Bronchial epithelial cell (primary cell): ENCODE data around the gene NUP98. TPM values are rescaled to one million over a fixed set of nuclear protein-coding genes. Genes with fewer than 3 reads are reported as not detected.

Experiments
- DNase-seq: peaks from one replicate; pipeline ENCODE4 v3.0.0-alpha.2; 2010; ENCODE audit warnings: low read depth
- FAIRE-seq: peaks from 2 replicates; lab custom pipeline; 2011; peaks lifted over from hg19 to GRCh38; lab: Jason Lieb, UNC
- H3K27me3 ChIP-seq: 2 replicates; pipeline ENCODE4 v1.5.1; 2011; ENCODE audit warnings: low read length; ENCODE audit not compliant: control insufficient read depth, insufficient read depth
- H3K36me3 ChIP-seq: 2 replicates; pipeline ENCODE4 v1.5.1; 2011; ENCODE audit warnings: low read length; ENCODE audit not compliant: control insufficient read depth, insufficient read depth
- H3K4me3 ChIP-seq: 2 replicates; pipeline ENCODE4 v1.5.1; 2011; ENCODE audit warnings: mild to moderate bottlenecking, low read depth, low read length, control low read depth
- total RNA-seq: library from RNA; depleted of rRNA; stranded (reverse); fragments of >200 nt; gene quantifications from 2 replicates; pipeline ENCODE4 v1.2.1, GENCODE V29; 2014
- TF ChIP-seq, protein P1 (sequence below): IDR thresholded peaks from 2 replicates; pipeline ENCODE4 v1.5.1; 2011; ENCODE audit warnings: mild to moderate bottlenecking, moderate library complexity, low read length, control low read depth, inconsistent platforms; ENCODE audit not compliant: insufficient read depth, severe bottlenecking

Gene NUP98
- total RNA-seq: 59.8 and 66.6 TPM in 2 replicates

DNA sequence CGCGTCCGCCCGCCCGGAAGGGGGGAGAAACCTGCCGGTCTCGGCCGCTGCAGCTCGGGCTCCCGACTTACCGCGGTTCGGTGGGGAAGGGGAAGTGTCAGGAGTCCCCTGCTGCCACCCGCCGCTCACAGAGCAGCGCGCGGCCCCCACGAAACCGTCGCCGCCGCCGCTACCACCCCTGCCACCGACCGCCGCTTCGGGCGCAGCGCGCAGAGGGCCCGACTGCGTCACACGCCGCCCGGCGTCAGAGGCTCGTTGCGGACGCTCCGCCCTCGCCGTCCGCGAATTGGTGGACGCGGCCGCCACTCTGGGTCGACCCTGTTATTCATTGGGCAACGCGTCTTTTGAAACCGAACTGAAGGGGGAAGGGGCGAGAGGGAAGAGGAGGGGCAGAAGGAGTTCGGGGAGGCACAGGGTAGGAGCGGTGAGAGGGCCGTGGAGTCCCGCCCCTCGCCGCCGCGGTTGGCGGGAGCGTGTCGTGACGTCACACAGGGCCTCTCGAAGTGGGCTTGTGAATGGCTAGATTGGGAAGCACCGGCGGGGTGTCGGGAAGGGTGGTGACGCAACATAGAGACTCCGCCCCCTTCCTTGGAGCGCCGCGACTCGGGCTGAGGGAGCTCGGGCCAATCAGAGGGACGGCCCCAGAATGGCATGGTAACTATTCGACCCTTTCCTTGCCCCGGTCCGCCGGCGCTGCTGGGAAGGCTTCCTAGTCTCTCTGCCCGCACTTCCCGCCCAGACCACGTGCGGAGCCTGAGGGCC, at the start of gene NUP98:
Gene NUP98, minus strand, starts transcription at position 226 of the 762 bp plus-strand sequence. CDS start 15,437 bp downstream, outside the sequence.
- Histone ChIP-seq H3K27me3 (no peaks in the 10 kb centered on the region), H3K36me3 (peaks cover 7% of the 10 kb centered on the region), H3K4me3 (peak within 1 kb of the TSS; percentile 98)
- DNase-seq: peak; percentile 99
- no peak for FAIRE-seq
- TF ChIP-seq, protein P1, sequence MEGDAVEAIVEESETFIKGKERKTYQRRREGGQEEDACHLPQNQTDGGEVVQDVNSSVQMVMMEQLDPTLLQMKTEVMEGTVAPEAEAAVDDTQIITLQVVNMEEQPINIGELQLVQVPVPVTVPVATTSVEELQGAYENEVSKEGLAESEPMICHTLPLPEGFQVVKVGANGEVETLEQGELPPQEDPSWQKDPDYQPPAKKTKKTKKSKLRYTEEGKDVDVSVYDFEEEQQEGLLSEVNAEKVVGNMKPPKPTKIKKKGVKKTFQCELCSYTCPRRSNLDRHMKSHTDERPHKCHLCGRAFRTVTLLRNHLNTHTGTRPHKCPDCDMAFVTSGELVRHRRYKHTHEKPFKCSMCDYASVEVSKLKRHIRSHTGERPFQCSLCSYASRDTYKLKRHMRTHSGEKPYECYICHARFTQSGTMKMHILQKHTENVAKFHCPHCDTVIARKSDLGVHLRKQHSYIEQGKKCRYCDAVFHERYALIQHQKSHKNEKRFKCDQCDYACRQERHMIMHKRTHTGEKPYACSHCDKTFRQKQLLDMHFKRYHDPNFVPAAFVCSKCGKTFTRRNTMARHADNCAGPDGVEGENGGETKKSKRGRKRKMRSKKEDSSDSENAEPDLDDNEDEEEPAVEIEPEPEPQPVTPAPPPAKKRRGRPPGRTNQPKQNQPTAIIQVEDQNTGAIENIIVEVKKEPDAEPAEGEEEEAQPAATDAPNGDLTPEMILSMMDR: no peak

DNA sequence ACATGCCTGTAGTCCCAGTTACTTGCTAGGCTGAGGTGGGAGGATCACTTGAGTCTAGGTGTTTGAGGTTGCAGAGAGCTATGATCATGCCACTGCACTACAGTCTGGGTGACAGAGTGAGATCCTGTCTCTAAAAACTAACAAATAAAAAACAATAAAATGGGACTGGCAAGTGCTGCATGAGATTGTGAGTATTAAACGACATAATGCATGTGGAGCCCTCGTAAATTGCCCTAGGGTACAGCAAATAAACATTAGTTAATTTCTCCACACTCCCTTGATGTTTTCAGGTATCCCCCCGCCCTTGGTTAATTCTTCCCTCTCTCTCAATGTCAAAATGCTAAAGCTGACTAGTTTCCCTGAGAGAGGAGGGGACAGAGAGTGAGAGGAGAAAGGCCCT, 48.3 kb upstream of the NUP98 start:
- TF ChIP-seq, protein P1: no peak
- FAIRE-seq (no peak), DNase-seq (no peak)
- no peak overlapping the region for H3K4me3 ChIP-seq
- no peaks in the 10 kb centered on the region for H3K27me3 ChIP-seq
- no peaks in the 10 kb centered on the region for H3K36me3 ChIP-seq

DNA sequence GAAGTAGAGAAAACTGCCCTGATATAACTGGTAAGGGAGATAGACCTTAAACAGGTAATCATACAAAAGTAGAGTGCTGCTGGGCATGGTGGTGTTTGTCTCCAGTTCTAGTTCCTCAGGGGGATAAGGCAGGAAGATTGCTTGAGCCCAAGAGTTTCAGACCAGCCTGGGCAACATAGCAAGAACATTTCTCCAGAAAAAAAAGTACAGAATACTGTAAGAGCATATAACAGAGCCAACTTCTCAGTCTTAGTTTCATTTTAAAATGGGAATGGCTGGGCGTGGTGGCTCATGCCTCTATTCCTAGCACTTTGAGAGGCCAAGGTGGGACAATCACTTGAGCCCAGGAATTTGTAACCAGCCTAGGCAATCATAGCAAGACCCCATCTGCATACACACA, 47.9 kb upstream of the NUP98 start:
- FAIRE-seq: no peak
- no peak overlapping the region for H3K4me3 ChIP-seq
- H3K27me3 ChIP-seq: no peaks in the 10 kb centered on the region
- no peak for DNase-seq
- no peaks in the 10 kb centered on the region for H3K36me3 ChIP-seq
- TF ChIP-seq, protein P1: no peak

DNA sequence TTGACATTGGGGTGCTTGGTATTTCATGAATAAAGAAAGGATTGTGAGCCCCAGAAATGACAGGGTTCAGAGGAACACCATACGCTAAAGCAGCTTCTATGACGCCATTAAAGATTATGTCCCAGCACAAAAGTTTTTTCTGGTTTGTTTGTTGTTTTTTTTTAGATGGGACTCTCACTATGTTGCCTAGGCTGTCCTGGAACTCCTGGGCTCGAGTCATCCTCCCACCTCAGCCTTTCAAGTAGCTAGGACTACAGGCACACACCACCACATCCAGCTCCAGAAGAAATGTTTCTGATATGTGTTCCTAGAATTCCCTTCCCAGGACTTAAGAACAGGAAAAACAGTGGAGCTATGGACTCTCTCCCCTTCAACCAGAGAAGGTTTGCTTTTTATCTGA, 46.0 kb upstream of the NUP98 start:
- TF ChIP-seq, protein P1: no peak
- FAIRE-seq: no peak
- no peaks in the 10 kb centered on the region for H3K27me3 ChIP-seq

DNA sequence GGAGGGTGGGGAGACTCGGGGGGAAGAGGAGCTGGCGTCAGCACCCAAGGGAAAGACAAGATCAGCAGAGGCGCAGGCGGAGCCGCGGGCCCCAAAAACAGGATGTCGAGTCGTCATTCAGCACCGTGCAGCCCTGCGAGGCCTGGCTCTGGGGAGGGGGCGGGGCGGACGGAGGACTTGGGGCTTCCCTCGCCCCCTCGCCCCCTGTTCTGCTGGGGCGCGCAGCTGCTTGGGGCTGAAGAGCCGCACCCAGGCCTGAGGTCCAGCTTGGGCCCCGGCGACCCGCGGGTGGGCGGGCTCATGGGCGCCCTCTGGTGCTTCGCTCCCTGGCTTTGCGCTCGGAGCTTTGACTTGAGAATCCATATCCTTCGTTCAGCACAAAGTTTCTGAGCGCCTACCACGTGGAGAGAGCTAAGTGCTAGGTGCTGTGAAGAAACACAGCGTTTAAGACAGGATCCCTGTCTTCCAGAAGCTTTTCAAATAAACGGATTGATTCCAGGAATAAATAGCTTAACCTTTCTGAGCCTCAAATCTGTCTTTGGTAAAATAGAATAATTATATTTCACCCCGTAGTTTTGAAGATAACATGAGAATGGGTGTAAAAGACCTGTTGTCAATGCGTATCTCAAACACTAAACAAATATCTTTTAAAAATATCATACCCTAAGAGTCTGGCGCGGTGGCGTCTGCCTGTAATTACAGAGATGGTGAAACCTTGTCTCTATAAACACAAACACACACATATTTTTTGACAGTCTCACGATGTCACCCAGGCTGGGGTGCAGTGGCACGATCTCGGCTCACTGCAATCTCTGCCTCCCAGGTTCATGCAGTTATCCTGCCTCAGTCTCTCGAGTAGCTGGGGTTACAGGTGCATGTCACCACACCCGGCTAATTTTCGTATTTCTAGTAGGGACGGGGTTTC, 44.3 kb upstream of the NUP98 start:
- H3K4me3 ChIP-seq: peak overlapping the region; percentile 67
- no peaks in the 10 kb centered on the region for H3K27me3 ChIP-seq
- H3K36me3 ChIP-seq: no peaks in the 10 kb centered on the region
- FAIRE-seq: no peak
- TF ChIP-seq, protein P1: peak; percentile 95
- peak; percentile 67 for DNase-seq

More for the DNA sequence above, 46.0 kb upstream of the NUP98 start:
- DNase-seq: no peak
- H3K36me3 ChIP-seq: no peaks in the 10 kb centered on the region
- no peak overlapping the region for H3K4me3 ChIP-seq
